ENCODE measurements around the gene ART1.

GRCh38 chr11:3667149-3668035, 22.5 kb downstream of the ART1 start:
- TF ChIP-seq EZH2 (IDR thresholded peaks at IDR 0.05; ENCODE audit: low read length, unreplicated experiment) (no peak), CTCF (conservative IDR thresholded peaks at IDR 0.05; ENCODE audit: low read depth, low read length) (no peak), EZH2phosphoT487 (IDR thresholded peaks at IDR 0.05; ENCODE audit: borderline replicate concordance, low read length) (no peak)

Data from PC-3 (cell line).